Measurements from ENCODE around the gene OR52E1. TPM values are rescaled to one million over a fixed set of nuclear protein-coding genes. Genes with fewer than 3 reads are reported as not detected.

Gene OR52E1
- total and polyA plus RNA-seq, 9 of the 15 experiments (the other 6 are each of a cell fraction or from before 2014, with no cell fraction given), result not detected

DNA sequence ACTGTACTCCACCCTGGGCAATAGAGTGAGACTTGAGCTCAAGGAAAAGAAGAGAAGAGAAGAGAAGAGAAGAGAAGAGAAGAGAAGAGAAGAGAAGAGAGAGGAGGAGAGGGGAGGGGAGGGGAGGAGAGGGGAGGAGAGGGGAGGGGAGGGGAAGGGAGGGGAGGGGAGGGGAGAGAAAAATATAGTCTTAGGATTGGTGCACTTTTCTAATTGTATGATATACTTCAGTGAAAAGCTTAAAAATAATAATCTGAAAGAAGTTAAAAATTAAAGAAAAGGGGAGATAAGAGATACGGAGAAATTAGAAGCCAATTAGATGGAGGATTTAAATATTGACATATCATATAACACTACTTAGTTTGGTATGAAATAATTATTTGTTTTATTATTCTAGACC is 49.5 kb downstream of the OR52E1 start:
- ChIA-PET CTCF (ENCODE audit: low intra/inter-chr PET ratio) (no interaction called here), POLR2A (no interaction called here)
- Histone ChIP-seq H3K4me2 (ENCODE audit: insufficient read depth, low read length) (no peak overlapping the region), H2AFZ (ENCODE audit: low read depth, low read length) (no peak overlapping the region), H4K20me1 (replicated peaks; ENCODE audit: control insufficient read depth, insufficient read depth, low read length) (no peaks in the 10 kb centered on the region), H3K79me2 (ENCODE audit: control insufficient read depth, insufficient read depth, low read length) (no peaks in the 10 kb centered on the region), H3K27ac (ENCODE audit: extremely low read depth, low read depth, low read length) (no peak overlapping the region), H3K4me1 (replicated peaks in 1 of 2; ENCODE audit: control insufficient read depth in 2 of 2, insufficient read depth in 2 of 2, low read length in 2 of 2) (peaks cover 0 to 2% of the 10 kb centered on the region in 2 experiments; a peak in 2 of 5 replicates), H3K4me3 (no peak overlapping the region), H3K9me1 (ENCODE audit: control insufficient read depth, insufficient read depth, low read length) (no peaks in the 10 kb centered on the region), H3K27me3 (ENCODE audit: control insufficient read depth in 2 of 2, insufficient read depth in 2 of 2, low read length in 2 of 2) (no peaks in the 10 kb centered on the region), H3K36me3 (ENCODE audit: control insufficient read depth, insufficient read depth, low read length) (no peaks in the 10 kb centered on the region), H3K9me3 (replicated peaks; ENCODE audit: control insufficient read depth, insufficient read depth, low read depth, low read length) (no peaks in the 10 kb centered on the region), H3K9ac (ENCODE audit: insufficient read depth in 1 of 2, low read depth in 2 of 2, low read length in 2 of 2) (no peak overlapping the region)
- ATAC-seq (no peak), FAIRE-seq (no peak), DNase-seq (ENCODE audit: extremely low read depth in 1 of 4, low spot score in 3 of 4) (no peak)
- no peak for TF ChIP-seq ZNF76 (CRISPR knock-in tag; IDR thresholded peaks at IDR 0.05; ENCODE audit: borderline replicate concordance)
- no peak for TF ChIP-seq CCAR2 (IDR thresholded peaks at IDR 0.05; ENCODE audit: low read depth, low read length)
- TF ChIP-seq, protein P1, sequence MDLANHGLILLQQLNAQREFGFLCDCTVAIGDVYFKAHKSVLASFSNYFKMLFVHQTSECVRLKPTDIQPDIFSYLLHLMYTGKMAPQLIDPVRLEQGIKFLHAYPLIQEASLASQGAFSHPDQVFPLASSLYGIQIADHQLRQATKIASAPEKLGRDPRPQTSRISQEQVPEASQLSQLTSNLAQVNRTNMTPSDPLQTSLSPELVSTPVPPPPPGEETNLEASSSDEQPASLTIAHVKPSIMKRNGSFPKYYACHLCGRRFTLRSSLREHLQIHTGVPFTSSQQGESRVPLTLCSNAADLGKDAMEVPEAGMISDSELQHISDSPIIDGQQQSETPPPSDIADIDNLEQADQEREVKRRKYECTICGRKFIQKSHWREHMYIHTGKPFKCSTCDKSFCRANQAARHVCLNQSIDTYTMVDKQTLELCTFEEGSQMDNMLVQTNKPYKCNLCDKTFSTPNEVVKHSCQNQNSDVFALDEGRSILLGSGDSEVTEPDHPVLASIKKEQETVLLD (IDR thresholded peaks at IDR 0.05), result no peak
- TF ChIP-seq CREB3L1 (IDR thresholded peaks at IDR 0.05; ENCODE audit: borderline replicate concordance, low read depth), result no peak
- TF ChIP-seq PHF20 (IDR thresholded peaks at IDR 0.05; ENCODE audit: partially characterized antibody), result no peak
- TF ChIP-seq, protein P2, sequence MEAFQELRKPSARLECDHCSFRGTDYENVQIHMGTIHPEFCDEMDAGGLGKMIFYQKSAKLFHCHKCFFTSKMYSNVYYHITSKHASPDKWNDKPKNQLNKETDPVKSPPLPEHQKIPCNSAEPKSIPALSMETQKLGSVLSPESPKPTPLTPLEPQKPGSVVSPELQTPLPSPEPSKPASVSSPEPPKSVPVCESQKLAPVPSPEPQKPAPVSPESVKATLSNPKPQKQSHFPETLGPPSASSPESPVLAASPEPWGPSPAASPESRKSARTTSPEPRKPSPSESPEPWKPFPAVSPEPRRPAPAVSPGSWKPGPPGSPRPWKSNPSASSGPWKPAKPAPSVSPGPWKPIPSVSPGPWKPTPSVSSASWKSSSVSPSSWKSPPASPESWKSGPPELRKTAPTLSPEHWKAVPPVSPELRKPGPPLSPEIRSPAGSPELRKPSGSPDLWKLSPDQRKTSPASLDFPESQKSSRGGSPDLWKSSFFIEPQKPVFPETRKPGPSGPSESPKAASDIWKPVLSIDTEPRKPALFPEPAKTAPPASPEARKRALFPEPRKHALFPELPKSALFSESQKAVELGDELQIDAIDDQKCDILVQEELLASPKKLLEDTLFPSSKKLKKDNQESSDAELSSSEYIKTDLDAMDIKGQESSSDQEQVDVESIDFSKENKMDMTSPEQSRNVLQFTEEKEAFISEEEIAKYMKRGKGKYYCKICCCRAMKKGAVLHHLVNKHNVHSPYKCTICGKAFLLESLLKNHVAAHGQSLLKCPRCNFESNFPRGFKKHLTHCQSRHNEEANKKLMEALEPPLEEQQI (IDR thresholded peaks at IDR 0.05), result no peak
- TF ChIP-seq SIN3B (IDR thresholded peaks at IDR 0.05; ENCODE audit: low read depth), result no peak
- peak; percentile 90 for TF ChIP-seq HNRNPK (IDR thresholded peaks at IDR 0.05; ENCODE audit: low read depth, low read length, poor library complexity, severe bottlenecking)
- no peak for TF ChIP-seq ZNF444 (CRISPR knock-in tag; IDR thresholded peaks at IDR 0.05)
- 55% methylated on average over 1 of the region's 1 CpG for WGBS (ENCODE audit: insufficient coverage, low coverage, missing lambda C conversion rate)
- BruUV-seq (replicated peaks), result no TSS peak
- in situ Hi-C loops (cut with MboI), result no loop called here
- intact Hi-C loops (cut with micrococcal nuclease), result no loop called here
